Measurements from ENCODE around the gene PAX7.
A peak's percentile ranks its signal among the peaks of the same experiment; 100 is the strongest.

The PAX7 gene

DNA sequence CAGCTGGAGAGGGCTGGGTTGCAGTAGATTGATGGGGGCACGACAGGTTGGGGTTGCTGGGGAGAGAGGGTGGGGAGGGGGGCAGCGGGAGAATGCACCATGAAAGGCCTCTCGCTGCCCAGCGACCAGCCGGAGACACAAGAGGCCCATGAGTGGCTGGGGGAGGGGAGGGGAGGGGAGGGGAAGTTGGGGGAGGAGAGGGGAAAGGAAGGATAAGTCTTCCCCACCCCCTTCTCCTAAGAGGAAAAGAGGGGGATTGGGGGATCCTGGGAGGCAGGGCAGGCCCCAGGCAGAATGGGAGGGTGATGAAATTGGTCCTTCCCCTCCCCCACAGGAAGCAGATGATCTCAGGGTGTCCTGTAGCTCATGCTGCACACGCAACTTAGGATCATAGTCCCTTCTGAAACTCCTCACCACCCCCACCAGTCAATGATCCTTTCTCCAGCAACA lies 45.7 kb downstream of the PAX7 start:
- no peak overlapping the region for H3K4me3 ChIP-seq (ENCODE audit: low read length)
- no peak overlapping the region for H3K4me2 ChIP-seq (ENCODE audit: low read length)
- no peaks in the 10 kb centered on the region for H4K20me1 ChIP-seq (ENCODE audit: insufficient read depth, low read length)
- H3K79me2 ChIP-seq (ENCODE audit: low read length) = no peaks in the 10 kb centered on the region
- no peak overlapping the region for H3K27ac ChIP-seq (ENCODE audit: low read length)
- no peak for TF ChIP-seq EZH2phosphoT487 (IDR thresholded peaks at IDR 0.05; ENCODE audit: low read depth)
- TF ChIP-seq, protein P1, sequence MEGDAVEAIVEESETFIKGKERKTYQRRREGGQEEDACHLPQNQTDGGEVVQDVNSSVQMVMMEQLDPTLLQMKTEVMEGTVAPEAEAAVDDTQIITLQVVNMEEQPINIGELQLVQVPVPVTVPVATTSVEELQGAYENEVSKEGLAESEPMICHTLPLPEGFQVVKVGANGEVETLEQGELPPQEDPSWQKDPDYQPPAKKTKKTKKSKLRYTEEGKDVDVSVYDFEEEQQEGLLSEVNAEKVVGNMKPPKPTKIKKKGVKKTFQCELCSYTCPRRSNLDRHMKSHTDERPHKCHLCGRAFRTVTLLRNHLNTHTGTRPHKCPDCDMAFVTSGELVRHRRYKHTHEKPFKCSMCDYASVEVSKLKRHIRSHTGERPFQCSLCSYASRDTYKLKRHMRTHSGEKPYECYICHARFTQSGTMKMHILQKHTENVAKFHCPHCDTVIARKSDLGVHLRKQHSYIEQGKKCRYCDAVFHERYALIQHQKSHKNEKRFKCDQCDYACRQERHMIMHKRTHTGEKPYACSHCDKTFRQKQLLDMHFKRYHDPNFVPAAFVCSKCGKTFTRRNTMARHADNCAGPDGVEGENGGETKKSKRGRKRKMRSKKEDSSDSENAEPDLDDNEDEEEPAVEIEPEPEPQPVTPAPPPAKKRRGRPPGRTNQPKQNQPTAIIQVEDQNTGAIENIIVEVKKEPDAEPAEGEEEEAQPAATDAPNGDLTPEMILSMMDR (IDR thresholded peaks at IDR 0.05; ENCODE audit: low read depth, low read length) = no peak
- H2AFZ ChIP-seq (ENCODE audit: low read depth, low read length) = no peak overlapping the region
- H3K9me3 ChIP-seq (ENCODE audit: insufficient read depth, low read length) = no peaks in the 10 kb centered on the region
- H3K4me1 ChIP-seq (ENCODE audit: low read length) = no peaks in the 10 kb centered on the region
- no peak overlapping the region for H3K9ac ChIP-seq (ENCODE audit: low read length)
- no peaks in the 10 kb centered on the region for H3K36me3 ChIP-seq (replicated peaks; ENCODE audit: low read depth, low read length)
- H3K27me3 ChIP-seq (ENCODE audit: low read depth, low read length) = no peaks in the 10 kb centered on the region

DNA sequence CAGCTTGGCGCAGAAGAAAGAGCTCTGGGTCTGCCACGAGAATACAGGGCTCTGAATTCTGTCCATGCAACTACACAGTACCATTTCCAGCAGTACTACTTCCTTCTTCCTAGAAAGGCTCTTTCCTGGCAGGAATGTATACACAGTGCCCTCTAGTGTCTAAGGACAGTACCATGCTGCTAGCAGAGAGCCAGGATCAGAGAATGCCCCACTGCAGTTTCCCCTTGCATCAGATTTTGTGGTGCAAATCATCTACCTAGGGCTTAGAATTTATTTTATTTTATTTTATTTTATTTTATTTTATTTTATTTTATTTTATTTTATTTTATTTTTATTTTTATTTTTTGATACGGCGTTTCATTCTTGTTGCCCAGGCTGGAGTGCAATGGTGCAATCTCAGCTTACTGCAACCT lies 50.8 kb downstream of the PAX7 start:
- H3K27me3 ChIP-seq (ENCODE audit: low read depth, low read length) = no peaks in the 10 kb centered on the region
- H3K79me2 ChIP-seq (ENCODE audit: low read length) = no peaks in the 10 kb centered on the region
- H3K36me3 ChIP-seq (replicated peaks; ENCODE audit: low read depth, low read length) = no peaks in the 10 kb centered on the region
- TF ChIP-seq, protein P1 (IDR thresholded peaks at IDR 0.05; ENCODE audit: low read depth, low read length) = peak; percentile 69
- TF ChIP-seq EZH2phosphoT487 (IDR thresholded peaks at IDR 0.05; ENCODE audit: low read depth) = no peak
- H3K4me2 ChIP-seq (ENCODE audit: low read length) = 0 out of 2 replicates have a peak overlapping the region, but pooled peaks have one; percentile 28
- no peaks in the 10 kb centered on the region for H3K9me3 ChIP-seq (ENCODE audit: insufficient read depth, low read length)
- no peaks in the 10 kb centered on the region for H3K4me1 ChIP-seq (ENCODE audit: low read length)
- H3K4me3 ChIP-seq (ENCODE audit: low read length) = no peak overlapping the region
- peak overlapping the region; percentile 95 for H2AFZ ChIP-seq (ENCODE audit: low read depth, low read length)
- H3K27ac ChIP-seq (ENCODE audit: low read length) = no peak overlapping the region
- no peaks in the 10 kb centered on the region for H4K20me1 ChIP-seq (ENCODE audit: insufficient read depth, low read length)
- no peak overlapping the region for H3K9ac ChIP-seq (ENCODE audit: low read length)

DNA sequence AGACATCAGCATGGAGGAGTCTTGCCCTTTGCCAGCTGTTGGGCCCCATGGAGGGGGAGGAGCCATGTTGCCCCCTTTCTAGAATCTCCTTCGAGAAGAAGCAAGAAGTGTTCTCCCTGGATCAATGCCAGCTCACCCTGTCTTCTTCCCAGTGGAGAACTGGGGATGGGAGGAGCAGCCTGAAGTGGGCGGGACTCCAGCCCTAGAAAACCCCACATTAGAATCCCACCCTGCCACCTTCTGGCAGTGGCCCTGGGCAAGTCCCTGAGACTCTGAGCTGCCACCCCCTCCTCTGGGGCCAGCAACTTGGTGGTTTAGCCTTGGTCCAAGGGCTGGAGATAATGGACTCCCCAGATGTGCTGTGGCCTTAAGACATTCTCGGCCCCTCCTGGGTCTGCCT lies 51.7 kb downstream of the PAX7 start:
- Histone ChIP-seq H3K9ac (ENCODE audit: low read length) (no peak overlapping the region), H3K9me3 (ENCODE audit: insufficient read depth, low read length) (no peaks in the 10 kb centered on the region), H3K4me1 (ENCODE audit: low read length) (no peaks in the 10 kb centered on the region), H3K27me3 (ENCODE audit: low read depth, low read length) (no peaks in the 10 kb centered on the region), H3K27ac (ENCODE audit: low read length) (no peak overlapping the region), H2AFZ (ENCODE audit: low read depth, low read length) (no peak overlapping the region), H4K20me1 (ENCODE audit: insufficient read depth, low read length) (no peaks in the 10 kb centered on the region), H3K79me2 (ENCODE audit: low read length) (no peaks in the 10 kb centered on the region), H3K4me2 (ENCODE audit: low read length) (no peak overlapping the region), H3K4me3 (ENCODE audit: low read length) (no peak overlapping the region), H3K36me3 (replicated peaks; ENCODE audit: low read depth, low read length) (no peaks in the 10 kb centered on the region)
- TF ChIP-seq, protein P1 (IDR thresholded peaks at IDR 0.05; ENCODE audit: low read depth, low read length) = no peak
- no peak for TF ChIP-seq EZH2phosphoT487 (IDR thresholded peaks at IDR 0.05; ENCODE audit: low read depth)

DNA sequence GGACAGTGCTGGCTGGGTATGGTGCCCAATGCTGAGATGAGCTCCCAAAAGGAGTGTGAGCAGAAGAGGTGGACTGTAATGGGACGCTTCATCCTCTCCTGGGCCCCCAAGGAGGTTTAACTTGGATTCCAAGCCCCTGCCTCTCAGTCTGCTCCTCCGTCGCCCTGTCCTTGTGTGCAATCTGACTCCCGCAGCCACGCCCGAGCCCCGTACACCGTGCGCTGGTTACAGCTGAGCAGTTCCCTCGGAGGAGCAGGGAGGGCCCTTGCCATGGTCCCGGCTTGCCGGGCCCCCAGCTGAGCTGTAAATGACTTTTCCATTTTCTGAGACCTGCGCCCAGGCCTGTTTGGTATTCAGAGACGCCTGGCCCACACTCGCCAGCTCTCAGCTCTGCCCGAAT lies 53.7 kb downstream of the PAX7 start:
- Histone ChIP-seq H2AFZ (ENCODE audit: low read depth, low read length) (no peak overlapping the region), H3K4me3 (ENCODE audit: low read length) (no peak overlapping the region), H3K27me3 (ENCODE audit: low read depth, low read length) (no peaks in the 10 kb centered on the region), H3K36me3 (replicated peaks; ENCODE audit: low read depth, low read length) (no peaks in the 10 kb centered on the region), H4K20me1 (ENCODE audit: insufficient read depth, low read length) (no peaks in the 10 kb centered on the region), H3K4me1 (ENCODE audit: low read length) (no peaks in the 10 kb centered on the region), H3K4me2 (ENCODE audit: low read length) (no peak overlapping the region), H3K27ac (ENCODE audit: low read length) (no peak overlapping the region), H3K9me3 (ENCODE audit: insufficient read depth, low read length) (no peaks in the 10 kb centered on the region), H3K79me2 (ENCODE audit: low read length) (no peaks in the 10 kb centered on the region), H3K9ac (ENCODE audit: low read length) (no peak overlapping the region)
- TF ChIP-seq EZH2phosphoT487 (IDR thresholded peaks at IDR 0.05; ENCODE audit: low read depth) = no peak
- TF ChIP-seq, protein P1 (IDR thresholded peaks at IDR 0.05; ENCODE audit: low read depth, low read length) = no peak
